GM19324 (cell line): ENCODE results near the gene ALCAM.
"Not testable (repeated sequence)": the region's sequence is repeated elsewhere in the genome, so short reads cannot be mapped to it uniquely, and the experiment has no call there.

Experiments used
- ATAC-seq: cut with Tn5 transposase; IDR thresholded peaks from one replicate; pipeline ENCODE4 v1.9.1; 2021; ENCODE audit warnings: mild to moderate bottlenecking, moderate library complexity; ENCODE audit not compliant: unreplicated experiment, low FRiP score

ALCAM gene

DNA sequence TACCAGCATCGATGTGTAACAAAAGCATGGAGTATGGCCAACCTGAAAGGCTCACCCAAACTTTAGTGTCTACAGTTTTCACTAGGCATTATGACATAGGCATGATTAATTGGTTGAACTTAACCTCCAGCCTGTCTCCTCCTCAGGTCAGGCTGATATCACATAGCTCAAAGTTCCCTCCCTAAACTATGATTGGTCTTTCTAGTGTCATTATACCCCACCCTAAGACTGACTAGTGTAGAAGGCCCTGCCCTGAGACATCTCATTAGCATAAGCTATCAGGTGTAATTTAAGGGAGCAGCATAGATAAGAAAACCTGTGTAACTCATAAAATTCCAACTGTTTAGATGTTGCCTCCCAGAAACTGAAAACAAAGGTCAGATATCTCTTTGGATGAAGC, 195.2 kb downstream of the ALCAM start:
- ATAC-seq = no peak

- no peak for ATAC-seq
These were observed 198.0 kb downstream of the ALCAM start for GRCh38 chr3:105564546-105565288.

DNA sequence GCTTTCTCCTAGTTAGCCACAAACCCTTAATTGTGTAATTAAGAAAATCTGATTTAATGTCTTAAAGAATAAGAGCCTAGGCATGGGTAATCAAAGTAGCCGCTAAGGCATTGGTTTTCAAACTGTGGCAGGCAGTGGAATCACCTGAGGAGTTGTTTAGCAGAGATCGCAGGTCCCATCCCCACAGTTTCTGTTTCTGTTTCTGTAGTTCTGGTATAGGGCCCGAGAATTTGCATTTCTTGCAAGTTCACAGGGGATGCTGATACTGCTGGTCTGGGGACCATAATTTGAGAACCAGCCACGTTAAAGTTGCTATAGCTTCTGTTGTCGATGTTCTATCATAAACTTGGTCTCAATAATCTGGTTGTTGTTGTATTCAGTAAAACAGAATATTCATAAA, 204.3 kb downstream of the ALCAM start:
- ATAC-seq = no peak

- no peak for ATAC-seq
These were observed 205.8 kb downstream of the ALCAM start for GRCh38 chr3:105572501-105572900.

GRCh38 chr3:105579439-105579838, 212.7 kb downstream of the ALCAM start:
- no peak for ATAC-seq

GRCh38 chr3:105580296-105580965, 213.7 kb downstream of the ALCAM start:
- ATAC-seq = no peak

DNA sequence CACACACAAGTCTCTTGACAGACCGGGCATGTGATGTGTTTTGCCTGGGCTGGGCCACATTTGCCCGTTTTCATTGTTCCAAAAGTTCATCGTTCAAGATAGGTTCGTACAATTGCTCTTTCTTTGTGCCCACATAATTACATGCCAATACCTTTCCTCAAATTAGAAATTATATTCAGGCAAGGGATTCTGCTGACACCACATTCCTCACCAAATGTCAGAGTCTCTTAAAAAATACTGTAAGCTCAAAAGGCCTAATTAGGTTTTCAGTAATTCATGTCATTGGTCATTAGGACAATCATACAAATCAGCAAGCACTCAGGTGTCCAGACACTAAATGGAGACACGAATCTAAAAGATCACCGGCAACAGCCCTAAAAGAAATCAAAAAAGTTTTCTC, 215.3 kb downstream of the ALCAM start:
- ATAC-seq = no peak

DNA sequence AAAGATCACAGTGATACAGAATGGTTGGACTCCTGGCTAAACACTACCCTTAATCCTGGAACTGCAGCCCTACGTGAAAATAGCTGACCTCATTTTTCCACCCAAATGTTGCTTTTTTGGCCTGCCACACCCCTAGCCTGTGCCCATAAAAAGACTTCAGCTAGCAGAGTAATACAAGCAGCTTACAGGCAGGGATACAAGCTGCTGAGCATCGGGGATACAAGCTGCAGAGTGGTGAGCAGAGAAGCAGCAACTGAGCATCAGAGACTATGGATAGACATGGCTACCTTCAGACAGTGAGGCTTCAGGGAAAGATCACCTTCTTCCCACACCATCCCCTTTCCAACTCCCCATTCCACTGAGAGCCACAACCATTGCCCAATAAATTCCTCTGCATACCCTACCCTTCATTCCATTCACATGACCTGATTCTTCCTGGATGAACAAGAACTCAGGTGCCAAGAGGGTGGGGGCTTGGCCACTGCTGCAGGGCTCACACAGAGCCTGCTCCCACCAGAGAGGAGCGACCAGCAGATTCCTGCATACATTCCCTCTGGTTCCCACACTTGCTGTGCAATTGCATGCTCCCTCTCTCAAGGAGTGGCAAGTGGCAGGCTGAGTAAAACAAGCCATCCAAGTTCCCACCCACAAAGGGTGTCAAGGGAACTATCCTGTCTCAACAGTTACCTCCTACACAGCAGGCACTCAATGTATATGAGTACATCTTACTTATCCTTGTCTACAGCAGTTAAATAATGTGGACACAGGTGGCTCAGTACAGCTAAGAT, 217.5 kb downstream of the ALCAM start:
- ATAC-seq = no peak

- ATAC-seq = no peak
These were observed 226.6 kb downstream of the ALCAM start for GRCh38 chr3:105593315-105593714.

DNA sequence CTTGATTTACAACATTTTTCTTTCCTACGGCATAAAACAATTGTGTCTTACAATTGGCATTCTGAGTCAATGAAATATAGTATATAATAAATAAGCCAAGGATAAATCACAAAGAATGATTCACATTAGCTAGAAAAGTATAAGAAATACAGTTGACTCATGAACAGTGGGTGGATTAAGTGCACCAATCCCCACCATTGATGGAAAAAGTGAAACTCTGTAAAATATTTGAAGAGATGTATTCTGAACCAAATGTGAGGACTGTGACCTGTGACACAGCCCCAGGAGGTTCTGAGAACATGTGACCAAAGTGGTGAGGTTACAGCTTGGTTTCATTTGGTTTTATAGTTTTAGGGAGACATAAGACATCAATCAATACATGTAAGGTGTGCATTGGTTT, 227.5 kb downstream of the ALCAM start:
- no peak for ATAC-seq

- ATAC-seq = no peak
These were observed 231.5 kb downstream of the ALCAM start for GRCh38 chr3:105598042-105598796.

GRCh38 chr3:105599350-105599749, 232.6 kb downstream of the ALCAM start:
- no peak for ATAC-seq

- ATAC-seq = not testable (repeated sequence)
These were observed 235.0 kb downstream of the ALCAM start for GRCh38 chr3:105601756-105602155.

- not testable (repeated sequence) for ATAC-seq
These were observed 235.6 kb downstream of the ALCAM start for GRCh38 chr3:105602286-105602685.

DNA sequence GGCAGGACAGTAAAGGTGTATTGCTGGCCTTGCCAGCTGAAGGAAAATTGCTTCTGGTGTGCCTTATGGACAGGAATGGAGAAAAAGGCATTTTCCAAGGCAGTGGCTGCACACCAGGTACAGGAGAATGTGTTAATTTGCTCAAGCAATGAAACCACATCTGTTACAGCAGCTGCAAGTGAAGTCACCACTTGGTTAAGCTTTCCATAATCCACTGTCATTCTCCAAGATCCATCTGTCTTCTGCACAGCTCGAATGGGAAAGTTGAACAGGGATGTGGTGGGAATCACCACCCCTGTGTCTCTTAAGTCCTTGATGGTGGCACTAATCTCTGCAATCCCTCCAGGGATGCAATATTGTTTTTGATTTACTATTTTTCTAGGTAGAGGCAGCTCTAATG, 236.8 kb downstream of the ALCAM start:
- ATAC-seq = not testable (repeated sequence)

- no peak for ATAC-seq
These were observed 239.3 kb downstream of the ALCAM start for GRCh38 chr3:105606016-105606415.

GRCh38 chr3:105608623-105609022, 241.9 kb downstream of the ALCAM start:
- no peak for ATAC-seq

DNA sequence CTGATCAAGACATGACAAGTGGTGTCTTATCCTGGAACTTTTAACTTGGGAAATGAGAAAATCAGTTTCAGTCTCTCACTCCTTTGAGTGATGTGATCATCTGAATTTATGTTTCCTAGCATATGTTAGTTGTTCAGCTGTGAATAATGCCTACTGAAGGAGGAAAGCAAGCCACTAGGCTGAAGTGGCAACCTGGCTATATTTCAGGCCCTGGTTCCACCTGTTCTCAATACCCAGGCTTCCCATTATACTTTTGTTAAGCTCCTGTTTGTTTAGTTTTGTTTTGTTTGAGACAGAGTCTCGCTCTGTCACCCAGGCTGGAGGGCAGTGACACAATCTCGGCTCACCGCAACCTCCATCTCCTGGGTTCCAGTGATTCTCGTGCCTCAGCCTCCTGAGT, 243.8 kb downstream of the ALCAM start:
- ATAC-seq = no peak

GRCh38 chr3:105611304-105612192, 244.8 kb downstream of the ALCAM start:
- no peak for ATAC-seq

- ATAC-seq = no peak
These were observed 246.4 kb downstream of the ALCAM start for GRCh38 chr3:105613120-105613519.
